ES-I3 (cell line): ENCODE results near the gene STIM2.

Source experiments
- H3K36me3 ChIP-seq: 2 replicates; pipeline ENCODE4 v1.6.1; 2013; ENCODE audit warnings: mild to moderate bottlenecking, low read length, control low read depth, moderate library complexity; ENCODE audit not compliant: insufficient read depth
- H3K4me1 ChIP-seq: 2 replicates; pipeline ENCODE4 v1.6.1; 2013; ENCODE audit warnings: mild to moderate bottlenecking, control low read depth, low read length; ENCODE audit not compliant: insufficient read depth
- H3K9ac ChIP-seq: 2 replicates; pipeline ENCODE4 v1.6.1; 2013; ENCODE audit warnings: low read depth, mild to moderate bottlenecking, low read length, moderate library complexity
- H3K9me3 ChIP-seq: 2 replicates; pipeline ENCODE4 v1.6.1; 2013; ENCODE audit warnings: mild to moderate bottlenecking, low read length, moderate library complexity; ENCODE audit not compliant: control insufficient read depth, insufficient read depth

The STIM2 gene

GRCh38 chr4:26987191-26987590 lies 126.5 kb downstream of the STIM2 start:
- H3K9ac ChIP-seq: no peak overlapping the region
- H3K4me1 ChIP-seq: peaks cover 11% of the 10 kb centered on the region; the same call in 1 of the 2 replicates
- H3K9me3 ChIP-seq: no peaks in the 10 kb centered on the region
- H3K36me3 ChIP-seq: no peaks in the 10 kb centered on the region

- Histone ChIP-seq H3K9me3 (no peaks in the 10 kb centered on the region), H3K36me3 (no peaks in the 10 kb centered on the region), H3K9ac (no peak overlapping the region), H3K4me1 (peaks cover 17% of the 10 kb centered on the region)
Measured at GRCh38 chr4:26991057-26991456, 130.4 kb downstream of the STIM2 start.

- H3K4me1 ChIP-seq: peaks cover 6% of the 10 kb centered on the region
- no peak overlapping the region for H3K9ac ChIP-seq
- H3K9me3 ChIP-seq: no peaks in the 10 kb centered on the region
- H3K36me3 ChIP-seq: no peaks in the 10 kb centered on the region
Measured at GRCh38 chr4:26992657-26993361, 132.2 kb downstream of the STIM2 start.

- Histone ChIP-seq H3K9ac (no peak overlapping the region), H3K36me3 (no peaks in the 10 kb centered on the region), H3K9me3 (no peaks in the 10 kb centered on the region), H3K4me1 (peaks cover 6% of the 10 kb centered on the region)
Measured at GRCh38 chr4:26993539-26993938, 132.9 kb downstream of the STIM2 start.

GRCh38 chr4:26993967-26994366 lies 133.3 kb downstream of the STIM2 start:
- Histone ChIP-seq H3K9ac (no peak overlapping the region), H3K36me3 (no peaks in the 10 kb centered on the region), H3K4me1 (peaks cover 6% of the 10 kb centered on the region), H3K9me3 (no peaks in the 10 kb centered on the region)

- H3K9me3 ChIP-seq: no peaks in the 10 kb centered on the region
- peaks cover 6% of the 10 kb centered on the region for H3K4me1 ChIP-seq
- H3K9ac ChIP-seq: no peak overlapping the region
- no peaks in the 10 kb centered on the region for H3K36me3 ChIP-seq
Measured at GRCh38 chr4:26995316-26995715, 134.7 kb downstream of the STIM2 start.

GRCh38 chr4:26996745-26997144 lies 136.1 kb downstream of the STIM2 start:
- Histone ChIP-seq H3K9me3 (no peaks in the 10 kb centered on the region), H3K4me1 (peaks cover 6% of the 10 kb centered on the region), H3K9ac (no peak overlapping the region), H3K36me3 (no peaks in the 10 kb centered on the region)

- Histone ChIP-seq H3K36me3 (no peaks in the 10 kb centered on the region), H3K9ac (no peak overlapping the region), H3K9me3 (no peaks in the 10 kb centered on the region), H3K4me1 (peaks cover 5% of the 10 kb centered on the region)
Measured at GRCh38 chr4:26999689-27000088, 139.0 kb downstream of the STIM2 start.

GRCh38 chr4:27000122-27000521 lies 139.5 kb downstream of the STIM2 start:
- Histone ChIP-seq H3K4me1 (peaks cover 3% of the 10 kb centered on the region; the same call in 1 of the 2 replicates), H3K9me3 (no peaks in the 10 kb centered on the region), H3K36me3 (no peaks in the 10 kb centered on the region), H3K9ac (no peak overlapping the region)

GRCh38 chr4:27000820-27001219 lies 140.2 kb downstream of the STIM2 start:
- no peak overlapping the region for H3K9ac ChIP-seq
- no peaks in the 10 kb centered on the region for H3K36me3 ChIP-seq
- H3K9me3 ChIP-seq: no peaks in the 10 kb centered on the region
- peaks cover 3% of the 10 kb centered on the region; the same call in 1 of the 2 replicates for H3K4me1 ChIP-seq

GRCh38 chr4:27001398-27002164 lies 140.9 kb downstream of the STIM2 start:
- H3K9me3 ChIP-seq: no peaks in the 10 kb centered on the region
- no peak overlapping the region for H3K9ac ChIP-seq
- H3K36me3 ChIP-seq: no peaks in the 10 kb centered on the region
- peaks cover 3% of the 10 kb centered on the region; the same call in 1 of the 2 replicates for H3K4me1 ChIP-seq

GRCh38 chr4:27003642-27004113 lies 143.0 kb downstream of the STIM2 start:
- Histone ChIP-seq H3K36me3 (no peaks in the 10 kb centered on the region), H3K4me1 (peaks cover 3% of the 10 kb centered on the region; the same call in 1 of the 2 replicates), H3K9ac (no peak overlapping the region), H3K9me3 (no peaks in the 10 kb centered on the region)

- Histone ChIP-seq H3K9me3 (no peaks in the 10 kb centered on the region), H3K36me3 (no peaks in the 10 kb centered on the region), H3K9ac (no peak overlapping the region), H3K4me1 (peaks cover 3% of the 10 kb centered on the region; the same call in 1 of the 2 replicates)
Measured at GRCh38 chr4:27005501-27005900, 144.9 kb downstream of the STIM2 start.

- Histone ChIP-seq H3K9ac (no peak overlapping the region), H3K4me1 (peaks cover 3% of the 10 kb centered on the region; the same call in 1 of the 2 replicates), H3K36me3 (no peaks in the 10 kb centered on the region), H3K9me3 (no peaks in the 10 kb centered on the region)
Measured at GRCh38 chr4:27005905-27006590, 145.4 kb downstream of the STIM2 start.
